K562 (cell line): ENCODE data around the gene TAS1R3. TPM values are rescaled to one million over a fixed set of nuclear protein-coding genes. Genes with fewer than 3 reads are reported as not detected.

ENCODE experiments used
- CBFB ChIP-seq: sonication (generic); formaldehyde crosslinking; IDR thresholded peaks from 2 replicates; pipeline ENCODE4 v1.4.0; 2020; ENCODE audit warnings: mild to moderate bottlenecking, missing genetic modification reagents
- CEBPG ChIP-seq, 3 experiments: fragments of 200-800 bp in 1 of 3; sonication (Bioruptor generic) in 1 of 3; sonication (generic) in 1 of 3; formaldehyde crosslinking in 1 of 3; IDR thresholded peaks in 2 of 3; conservative IDR thresholded peaks in 1 of 3; 2 replicates each; pipeline versions ENCODE4 v1.6.1 to v1.8.0; 2016 to 2022; ENCODE audit warnings: missing compliant biosample characterization in 2 of 3, missing genetic modification characterization in 2 of 3, mild to moderate bottlenecking in 1 of 3, missing genetic modification reagents in 1 of 3
- CREB3 ChIP-seq: fragments of 450-650 bp; conservative IDR thresholded peaks from 2 replicates; pipeline ENCODE4 v1.6.1; 2016; ENCODE audit warnings: missing genetic modification characterization, low read depth, mild to moderate bottlenecking, missing compliant biosample characterization, moderate library complexity
- E2F6 ChIP-seq, 2 experiments: IDR thresholded peaks; 2 replicates each; pipeline ENCODE4 v1.6.1; 2011; ENCODE audit warnings: borderline replicate concordance in 1 of 2, control low read depth in 1 of 2, low read depth in 1 of 2, low read length in 1 of 2, mild to moderate bottlenecking in 1 of 2, mixed read lengths in 1 of 2, moderate library complexity in 1 of 2; ENCODE audit not compliant: insufficient read depth in 1 of 2, insufficient read length in 1 of 2, poor library complexity in 1 of 2, severe bottlenecking in 1 of 2; ENCODE audit errors: extremely low read depth in 1 of 2
- E2F8 ChIP-seq: fragments of 450-650 bp; IDR thresholded peaks from 2 replicates; pipeline ENCODE4 v1.7.1; 2018; ENCODE audit warnings: mild to moderate bottlenecking, low read depth; ENCODE audit not compliant: partially characterized antibody
- FOXJ2 ChIP-seq: fragments of 200-800 bp; sonication (Bioruptor generic); IDR thresholded peaks from 2 replicates; pipeline ENCODE4 v1.6.1; 2016; ENCODE audit warnings: missing genetic modification characterization, missing compliant biosample characterization
- FUS ChIP-seq: fragments of 200-400 bp; formaldehyde crosslinking; optimal IDR thresholded peaks from 2 replicates; pipeline ENCODE3; 2017; ENCODE audit warnings: low read depth, low read length
- GABPB1 ChIP-seq: sonication (generic); formaldehyde crosslinking; IDR thresholded peaks from 2 replicates; pipeline ENCODE4 v1.8.0; 2022; ENCODE audit warnings: mild to moderate bottlenecking, missing genetic modification reagents
- HCFC1 ChIP-seq: IDR thresholded peaks from 2 replicates; pipeline ENCODE4 v1.6.1; 2012; ENCODE audit warnings: low read depth, low read length, improper control_type of control experiment
- HMGXB4 ChIP-seq: sonication (generic); formaldehyde crosslinking; IDR thresholded peaks from 2 replicates; pipeline ENCODE4 v1.8.1; 2023; ENCODE audit warnings: mild to moderate bottlenecking, missing genetic modification reagents
- KAT8 ChIP-seq: fragments of 450-650 bp; IDR thresholded peaks from 2 replicates; pipeline ENCODE4 v1.6.1; 2016; ENCODE audit warnings: low read depth, mild to moderate bottlenecking
- MAFK ChIP-seq: IDR thresholded peaks from 2 replicates; pipeline ENCODE4 v1.6.1; 2011; ENCODE audit warnings: low read length, improper control_type of control experiment
- MTA2 ChIP-seq: fragments of 450-650 bp; IDR thresholded peaks from 2 replicates; pipeline ENCODE4 v1.6.1; 2016; ENCODE audit warnings: low read depth
- PTBP1 ChIP-seq: fragments of 200-400 bp; formaldehyde crosslinking; IDR thresholded peaks from 2 replicates; pipeline ENCODE4 v1.6.1; 2017; ENCODE audit warnings: low read depth, low read length
- PTTG1 ChIP-seq: fragments of 450-650 bp; IDR thresholded peaks from 2 replicates; pipeline ENCODE4 v1.6.1; 2016; ENCODE audit warnings: low read depth, mild to moderate bottlenecking, missing genetic modification characterization, missing compliant biosample characterization
- TEAD4 ChIP-seq, 2 experiments: sonication (generic) in 1 of 2; formaldehyde crosslinking in 1 of 2; IDR thresholded peaks; 2 replicates each; pipeline versions ENCODE4 v1.6.1 to v1.8.0; 2012 to 2022; ENCODE audit warnings: borderline replicate concordance in 1 of 2, inconsistent platforms in 1 of 2, low read length in 1 of 2, mild to moderate bottlenecking in 1 of 2, missing genetic modification reagents in 1 of 2
- ZFP91 ChIP-seq: sonication (generic); formaldehyde crosslinking; IDR thresholded peaks from 2 replicates; pipeline ENCODE4 v1.8.0; 2022; ENCODE audit warnings: mild to moderate bottlenecking, missing genetic modification reagents
- polyA plus RNA-seq, 8 experiments: library from polyadenylated mRNA; depleted of rRNA in 4 of 8; stranded (reverse) in 5 of 8; unstranded in 3 of 8; fragments of >200 nt; fragmentation: Nextera tagmentation in 2 of 8; fragmentation: Illumina TruSeq in 1 of 8; extraction: Ambion mirVana in 2 of 8; extraction: Trizol in 1 of 8; gene quantifications; 2 replicates each; pipeline versions ENCODE4 v1.2.1 to v1.2.3, GENCODE V29; 2011 to 2014; ENCODE audit warnings: inconsistent platforms in 1 of 8, missing spikeins in 1 of 8
- total RNA-seq, 7 experiments: library from RNA; depleted of rRNA in 6 of 7; stranded (reverse); fragments of >200 nt in 6 of 7; fragmentation: Illumina TruSeq in 2 of 7; extraction: Trizol in 2 of 7; gene quantifications; 2 replicates each; pipeline versions ENCODE4 v1.2.1 to v1.2.3, GENCODE V29; 2011 to 2021; ENCODE audit warnings: low replicate concordance in 1 of 7

Gene TAS1R3
- total and polyA plus RNA-seq, 9 of the 15 experiments (the other 6 are each of a cell fraction or from before 2014, with no cell fraction given) = 0.07 to 0.13 TPM; not detected in 7

- TF ChIP-seq CBFB (CRISPR knock-in tag) = 0 out of 2 replicates have a peak, but pooled peaks have one; percentile 15
- TF ChIP-seq FOXJ2 = no peak
- TF ChIP-seq FUS = no peak
- no peak for TF ChIP-seq CREB3 (tag)
- no peak for TF ChIP-seq ZFP91 (CRISPR knock-in tag)
- 0 out of 2 replicates have a peak, but pooled peaks have one; percentile 1 for TF ChIP-seq GABPB1 (CRISPR knock-in tag)
- no peak for TF ChIP-seq HCFC1
- 0 out of 2 replicates have a peak, but pooled peaks have one; percentile 5 for TF ChIP-seq CEBPG (CRISPR knock-in tag; IDR thresholded peaks at IDR 0.05)
- no peak for TF ChIP-seq CEBPG (tag; conservative IDR thresholded peaks at IDR 0.05 in 1 of 2, IDR thresholded peaks at IDR 0.05 in 1 of 2)
- no peak for TF ChIP-seq MAFK
- TF ChIP-seq E2F6 (IDR thresholded peaks at IDR 0.05; ENCODE audit: borderline replicate concordance in 1 of 2, extremely low read depth in 1 of 2, insufficient read depth in 1 of 2, insufficient read length in 1 of 2, low read depth in 1 of 2, low read length in 1 of 2, poor library complexity in 1 of 2, severe bottlenecking in 1 of 2) = no peak
- TF ChIP-seq KAT8 = no peak
- no peak for TF ChIP-seq E2F8
- TF ChIP-seq PTTG1 = no peak
- no peak for TF ChIP-seq MTA2
- no peak for TF ChIP-seq TEAD4 (IDR thresholded peaks at IDR 0.05; ENCODE audit: low read length)
- TF ChIP-seq TEAD4 (CRISPR knock-in tag; IDR thresholded peaks at IDR 0.05; ENCODE audit: borderline replicate concordance) = peak; percentile 72; the same call in 1 of the 2 replicates
- no peak for TF ChIP-seq PTBP1
- peak; percentile 12; the same call in 1 of the 2 replicates for TF ChIP-seq HMGXB4 (CRISPR knock-in tag)
Observed at GRCh38 chr1:1325288-1326074, 5.6 kb upstream of the TAS1R3 start (continued).
